ENCODE data around the gene ROCK2.

DNA sequence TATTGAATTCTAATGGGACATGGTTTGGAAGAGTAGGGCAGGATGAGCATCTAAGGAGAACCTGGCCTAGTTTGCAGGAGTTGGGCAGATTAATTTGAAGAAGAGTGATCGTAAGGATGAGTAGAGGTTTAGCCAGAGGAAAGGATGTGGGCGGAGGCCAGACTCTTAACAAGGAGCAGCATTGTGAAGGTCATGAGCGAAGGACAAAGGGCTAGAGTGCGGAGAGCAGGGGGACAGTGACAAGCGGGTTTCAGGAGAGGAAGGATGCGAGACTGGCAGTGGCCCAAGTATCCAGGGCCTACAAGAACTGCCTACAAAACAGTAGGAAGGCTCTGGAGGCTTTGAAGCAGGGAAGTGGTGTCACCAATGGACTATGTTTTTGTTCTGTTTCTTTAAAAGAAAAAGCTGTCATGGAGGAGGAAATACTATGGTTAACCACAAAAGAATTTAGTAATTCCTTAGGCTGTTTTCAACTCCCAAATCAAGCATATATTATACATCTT is 169.1 kb downstream of the ROCK2 start:
- TF ChIP-seq, protein P1, sequence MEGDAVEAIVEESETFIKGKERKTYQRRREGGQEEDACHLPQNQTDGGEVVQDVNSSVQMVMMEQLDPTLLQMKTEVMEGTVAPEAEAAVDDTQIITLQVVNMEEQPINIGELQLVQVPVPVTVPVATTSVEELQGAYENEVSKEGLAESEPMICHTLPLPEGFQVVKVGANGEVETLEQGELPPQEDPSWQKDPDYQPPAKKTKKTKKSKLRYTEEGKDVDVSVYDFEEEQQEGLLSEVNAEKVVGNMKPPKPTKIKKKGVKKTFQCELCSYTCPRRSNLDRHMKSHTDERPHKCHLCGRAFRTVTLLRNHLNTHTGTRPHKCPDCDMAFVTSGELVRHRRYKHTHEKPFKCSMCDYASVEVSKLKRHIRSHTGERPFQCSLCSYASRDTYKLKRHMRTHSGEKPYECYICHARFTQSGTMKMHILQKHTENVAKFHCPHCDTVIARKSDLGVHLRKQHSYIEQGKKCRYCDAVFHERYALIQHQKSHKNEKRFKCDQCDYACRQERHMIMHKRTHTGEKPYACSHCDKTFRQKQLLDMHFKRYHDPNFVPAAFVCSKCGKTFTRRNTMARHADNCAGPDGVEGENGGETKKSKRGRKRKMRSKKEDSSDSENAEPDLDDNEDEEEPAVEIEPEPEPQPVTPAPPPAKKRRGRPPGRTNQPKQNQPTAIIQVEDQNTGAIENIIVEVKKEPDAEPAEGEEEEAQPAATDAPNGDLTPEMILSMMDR (IDR thresholded peaks at IDR 0.05; ENCODE audit: poor library complexity): no peak
- TF ChIP-seq EZH2 (IDR thresholded peaks at IDR 0.05; ENCODE audit: borderline replicate concordance): no peak
- TF ChIP-seq EZH2phosphoT487 (IDR thresholded peaks at IDR 0.05; ENCODE audit: low read depth, severe bottlenecking, unreplicated experiment): no peak
